Endometrium (tissue), 2 donors: ENCODE data around the gene FOXD2.

Experiments
- FAIRE-seq: peaks from 2 replicates; lab custom pipeline; 2012; peaks lifted over from hg19 to GRCh38; lab: Jason Lieb, UNC
- donor health status: control.
- donor health status: control.

Gene FOXD2

GRCh38 chr1:47468709-47469389 lies 31.0 kb downstream of the FOXD2 start:
- FAIRE-seq: no peak

DNA sequence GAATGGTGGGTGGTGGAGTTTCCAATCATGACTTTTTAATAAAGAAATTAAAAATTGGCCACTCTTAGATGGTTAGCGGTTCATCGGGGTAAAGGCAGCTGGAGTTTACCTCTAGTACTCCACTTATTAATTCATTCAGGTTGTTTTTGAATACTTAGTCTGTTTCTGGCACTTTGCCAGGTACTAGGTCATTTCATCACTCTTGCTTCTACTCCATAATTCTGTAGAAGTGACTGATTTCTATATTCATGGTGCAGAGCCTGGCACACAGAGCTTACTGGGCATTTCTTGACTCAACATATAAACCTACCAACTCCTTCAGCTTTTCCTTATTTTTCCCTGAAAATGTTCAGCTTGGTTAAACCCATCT lies 31.5 kb downstream of the FOXD2 start:
- no peak for FAIRE-seq

DNA sequence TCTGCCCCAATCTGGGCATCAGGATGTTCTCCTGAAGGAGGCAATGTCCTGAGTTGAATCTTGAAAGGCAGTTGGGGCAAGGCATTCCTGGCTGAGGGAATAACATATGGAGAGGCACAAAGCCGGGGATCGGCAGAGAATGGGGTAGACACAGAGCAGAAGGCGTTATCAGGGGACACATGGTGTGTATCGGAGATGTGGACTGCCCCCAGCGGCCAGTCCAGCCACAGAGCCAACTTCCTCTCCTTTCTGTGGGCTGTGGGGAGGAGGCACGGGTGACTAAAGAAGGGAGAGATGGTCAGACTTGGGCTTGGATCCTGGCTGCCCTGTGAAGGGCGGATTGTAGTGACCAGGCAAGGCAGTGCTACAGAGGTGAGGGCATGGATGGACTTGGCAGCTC lies 32.1 kb downstream of the FOXD2 start:
- FAIRE-seq: no peak

DNA sequence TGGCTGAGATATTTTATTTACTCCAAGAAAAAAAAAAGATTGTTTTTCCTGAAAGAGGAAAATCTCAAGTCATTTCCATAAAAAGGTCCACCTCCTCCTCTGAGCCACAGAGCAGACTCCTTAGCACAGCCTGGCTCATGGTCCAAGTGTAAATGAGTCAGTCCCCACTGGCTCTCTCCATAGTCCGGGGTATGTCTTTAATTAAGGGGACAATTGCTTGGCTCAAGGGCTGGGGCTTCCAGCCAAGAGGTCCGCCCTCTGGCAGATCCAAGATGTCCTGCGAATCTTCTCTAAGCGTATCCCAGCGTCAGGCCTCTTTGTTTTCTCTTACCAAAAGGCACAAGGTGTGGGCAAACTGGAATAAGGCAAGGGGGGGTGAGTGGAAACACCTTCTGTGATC lies 33.3 kb downstream of the FOXD2 start:
- FAIRE-seq: peak; percentile 86

- FAIRE-seq: no peak
These were observed 36.7 kb downstream of the FOXD2 start for GRCh38 chr1:47474278-47475193.

- no peak for FAIRE-seq
These were observed 39.8 kb downstream of the FOXD2 start for GRCh38 chr1:47477595-47478080.

GRCh38 chr1:47478090-47478489 lies 40.2 kb downstream of the FOXD2 start:
- no peak for FAIRE-seq

- no peak for FAIRE-seq
These were observed 41.8 kb downstream of the FOXD2 start for GRCh38 chr1:47479664-47480063.

DNA sequence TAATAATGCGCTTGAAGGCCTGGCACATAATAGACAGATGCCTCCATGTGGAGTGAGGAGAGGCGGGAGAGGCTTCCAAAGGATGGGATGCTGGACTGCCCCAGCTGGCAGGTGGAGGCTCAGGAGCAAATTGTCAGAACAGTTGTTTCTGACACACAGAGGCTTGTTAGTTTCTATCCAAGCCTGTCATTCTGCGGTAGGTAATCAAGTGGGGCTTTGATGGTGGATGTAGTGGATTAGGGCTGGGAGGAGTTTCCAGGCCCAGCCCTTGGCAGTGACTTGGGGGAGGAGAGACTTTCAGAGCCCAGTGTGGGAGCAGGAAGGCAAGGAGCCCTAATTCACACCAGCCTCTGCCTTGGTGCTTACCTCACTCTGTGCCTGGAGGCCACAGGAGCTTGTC lies 44.1 kb downstream of the FOXD2 start:
- no peak for FAIRE-seq

DNA sequence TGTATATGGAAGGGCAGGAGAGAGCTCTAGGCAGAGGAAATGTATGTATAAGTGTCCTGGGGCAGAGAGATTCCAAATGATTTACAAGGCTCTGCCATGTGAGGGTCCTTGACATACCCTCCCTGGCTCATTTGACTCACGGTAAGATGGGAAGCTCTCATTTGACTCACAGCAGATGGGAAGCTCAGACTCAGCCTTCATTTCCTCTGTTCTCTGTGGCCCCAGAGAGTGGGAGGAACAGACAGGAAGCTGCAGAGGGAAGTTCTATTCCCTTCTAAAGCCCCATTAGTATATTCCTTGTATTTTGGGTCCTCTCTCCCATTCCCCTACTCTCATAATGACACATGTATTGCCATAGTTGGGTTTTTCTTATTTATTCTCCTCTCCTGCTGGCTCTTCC lies 44.9 kb downstream of the FOXD2 start:
- no peak for FAIRE-seq

DNA sequence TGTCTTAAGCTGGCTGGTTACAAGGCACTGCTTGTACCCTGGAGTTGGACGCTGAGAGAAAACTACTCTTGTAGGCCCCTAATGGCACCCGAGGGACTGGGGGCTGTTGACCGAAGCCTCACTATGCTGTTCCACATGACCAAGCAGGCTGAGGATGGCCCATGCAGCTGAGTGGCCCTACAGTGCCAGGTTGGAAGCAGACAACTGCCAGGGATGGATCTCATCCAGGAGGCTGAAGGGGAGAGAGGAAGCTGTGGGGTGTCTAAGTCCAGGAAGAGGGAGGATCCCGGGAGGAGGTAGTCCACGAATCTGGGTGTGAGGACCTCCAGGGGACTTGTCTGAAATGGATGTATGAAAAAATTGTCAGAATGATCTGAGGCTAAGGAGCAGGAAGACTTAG lies 45.8 kb downstream of the FOXD2 start:
- FAIRE-seq: no peak

DNA sequence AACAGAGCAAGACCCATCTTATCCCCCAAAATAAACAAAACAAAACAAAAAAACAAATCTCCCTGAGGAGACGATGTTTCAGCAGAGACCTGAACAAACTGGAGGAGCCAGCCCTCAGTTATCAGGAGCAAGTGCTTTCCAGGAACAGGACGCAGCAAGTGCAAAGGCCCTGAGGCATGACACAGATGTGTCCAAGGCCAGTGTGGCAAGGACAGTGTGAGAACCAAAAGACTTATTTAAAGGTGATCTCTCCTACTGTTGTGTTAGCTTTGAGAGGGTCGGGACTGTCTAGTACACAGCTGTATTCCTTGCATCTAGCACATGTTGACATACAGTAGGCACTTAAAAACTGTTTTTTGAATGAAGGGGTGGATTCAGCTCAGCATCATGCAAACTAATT lies 48.0 kb downstream of the FOXD2 start:
- FAIRE-seq: no peak

- FAIRE-seq: no peak
These were observed 49.5 kb downstream of the FOXD2 start for GRCh38 chr1:47487332-47487731.

GRCh38 chr1:47487850-47488450 lies 50.1 kb downstream of the FOXD2 start:
- FAIRE-seq: no peak
